Vagina (tissue), 2 donors: ENCODE data around the gene VAT1.

Source experiments
- CTCF ChIP-seq, 3 experiments: fragments of 450-650 bp in 2 of 3; fragments of 200-600 bp in 1 of 3; sonication (generic) in 1 of 3; IDR thresholded peaks; one replicate each; pipeline ENCODE4 v1.5.1; 2017 to 2019; ENCODE audit warnings: antibody characterized with exemption in 3 of 3, mild to moderate bottlenecking in 2 of 3, moderate library complexity in 2 of 3
- POLR2A ChIP-seq, 2 donors: fragments of 450-650 bp; IDR thresholded peaks; one replicate each; pipeline ENCODE4 v1.6.1; 2017; ENCODE audit warnings: antibody characterized with exemption in 2 of 2, mild to moderate bottlenecking in 2 of 2, moderate library complexity in 2 of 2

- TF ChIP-seq CTCF (IDR thresholded peaks at IDR 0.05) (no peak), POLR2A (IDR thresholded peaks at IDR 0.05) (no peak)
Measured at GRCh38 chr17:42999003-42999525, 23.1 kb downstream of the VAT1 start.
